ENCODE data around the gene SMIM28. TPM values are rescaled to one million over a fixed set of nuclear protein-coding genes. Genes with fewer than 3 reads are reported as not detected.

SMIM28 gene
- total RNA-seq, 2 experiments from 2014 or later: not detected

DNA sequence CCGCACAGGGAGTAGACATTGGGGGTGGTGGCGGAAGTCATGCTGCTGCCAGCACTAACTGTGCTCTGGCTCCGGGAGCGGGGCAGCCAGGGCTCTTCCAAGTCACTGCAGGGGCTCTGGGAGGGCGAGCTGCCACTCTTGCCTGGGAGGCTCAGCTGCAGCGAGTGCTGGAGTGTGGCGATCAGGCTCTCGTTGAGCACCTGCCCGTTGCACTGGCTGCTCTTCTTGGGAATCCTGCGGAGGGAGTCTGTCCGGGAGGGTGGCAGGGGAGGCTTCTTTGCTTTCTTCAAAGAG, 54.3 kb downstream of the SMIM28 start:
- Mint-ChIP-seq H3K4me3 (no peak overlapping the region), H3K27me3 (peaks cover 3% of the 10 kb centered on the region), H3K27ac (no peak overlapping the region), H3K9me3 (no peaks in the 10 kb centered on the region), H3K4me1 (peaks cover 2% of the 10 kb centered on the region), H3K36me3 (no peaks in the 10 kb centered on the region)
- POLR2A ChIA-PET: no interaction called here
- DNase-seq (no peak), ATAC-seq (ENCODE audit: low read depth) (no peak)

Other genes with a start within 250 kb of the SMIM28 start
- gene ARFGEF3, start 216.0 kb upstream of the SMIM28 start, total RNA-seq: under 1 TPM; 0.28 to 0.30 TPM
- gene PBOV1, start 159.4 kb upstream of the SMIM28 start, total RNA-seq: not detected
- 10 to 100 TPM; 42.1 to 44.2 TPM for gene HEBP2, start 26.3 kb downstream of the SMIM28 start, total RNA-seq
- gene NHSL1, start 121.6 kb downstream of the SMIM28 start, total RNA-seq: under 1 TPM; 0.14 to 0.44 TPM

All from activated naive CD8-positive, alpha-beta T cell treated with anti-CD3 and anti-CD28 coated beads, Interleukin-2, amount 10 ng/mL, durations not matched to agents 7 days and 5 days (primary cell).